HFFc6 (cell line): Measurements from ENCODE around the gene RAI1. TPM values are rescaled to one million over a fixed set of nuclear protein-coding genes. Genes with fewer than 3 reads are reported as not detected.
A peak's percentile ranks its signal among the peaks of the same experiment; 100 is the strongest.

Experiments
- DNase-seq: peaks from one replicate; pipeline ENCODE4 v3.0.0-alpha.2; 2018
- H3K27ac Mint-ChIP-seq: 2 replicates; pipeline ENCODE4 v1.8.0; 2020; ENCODE audit warnings: mild to moderate bottlenecking, mixed read lengths
- H3K27me3 Mint-ChIP-seq: 2 replicates; pipeline ENCODE4 v1.8.0; 2021; ENCODE audit warnings: mild to moderate bottlenecking, moderate library complexity, mixed read lengths; ENCODE audit not compliant: insufficient read depth
- H3K36me3 Mint-ChIP-seq: 2 replicates; pipeline ENCODE4 v1.8.0; 2021; ENCODE audit warnings: low read depth, mixed read lengths
- H3K4me1 Mint-ChIP-seq: 2 replicates; pipeline ENCODE4 v1.8.0; 2020; ENCODE audit warnings: low read depth, mixed read lengths
- H3K4me3 Mint-ChIP-seq: 2 replicates; pipeline ENCODE4 v1.8.0; 2020; ENCODE audit warnings: mild to moderate bottlenecking, moderate library complexity, mixed read lengths
- H3K9me3 Mint-ChIP-seq: 2 replicates; pipeline ENCODE4 v1.8.0; 2020; ENCODE audit warnings: mild to moderate bottlenecking, mixed read lengths
- total RNA-seq, 6 experiments: library from RNA; stranded (reverse); fragmentation: NEBNext Ultra II Directional; extraction: Animal tissue kit (Norgen Biotek cat#: 25700); gene quantifications; 2 replicates in 1 of 6; 3 replicates in 5 of 6; pipeline ENCODE4 v1.2.3, GENCODE V29; 2021
- TF ChIP-seq, protein P1 (sequence below): fragments of 200-600 bp; sonication (generic); IDR thresholded peaks from 2 replicates; pipeline ENCODE4 v1.5.0; 2021; ENCODE audit warnings: antibody characterized with exemption, mild to moderate bottlenecking

The RAI1 gene
- total RNA-seq, 6 experiments from 2014 or later, result 26.9 to 29.3 (median 29.0) TPM

DNA sequence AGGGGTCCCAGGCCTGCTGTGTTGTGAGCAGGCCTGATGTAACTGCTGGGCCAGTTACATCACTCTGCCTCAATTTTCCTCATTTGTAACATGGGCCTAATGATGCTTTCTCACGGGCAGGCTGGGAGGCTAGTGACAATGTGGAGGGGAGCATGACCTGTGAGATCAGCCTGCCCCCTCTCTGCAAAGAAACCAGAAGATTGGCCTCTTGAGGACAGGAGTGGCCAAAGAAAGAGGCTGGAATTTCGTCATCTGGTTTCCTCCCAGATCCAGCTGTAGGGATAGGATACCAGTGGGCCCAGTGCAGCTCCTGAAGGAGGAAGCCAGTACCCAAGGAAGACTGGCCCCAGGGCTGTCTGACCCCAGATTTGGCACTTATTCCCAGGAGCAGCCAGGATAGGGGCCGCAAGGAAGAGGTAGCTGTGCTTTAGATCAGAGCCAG, 156.1 kb downstream of the RAI1 start:
- no peaks in the 10 kb centered on the region for H3K9me3 Mint-ChIP-seq
- H3K4me1 Mint-ChIP-seq, result peaks cover 69% of the 10 kb centered on the region
- peaks cover 5% of the 10 kb centered on the region for H3K36me3 Mint-ChIP-seq
- H3K27me3 Mint-ChIP-seq, result peaks cover 14% of the 10 kb centered on the region
- DNase-seq, result peak; percentile 63
- H3K27ac Mint-ChIP-seq, result peak overlapping the region; percentile 97
- H3K4me3 Mint-ChIP-seq, result peak overlapping the region; percentile 90
- TF ChIP-seq, protein P1, sequence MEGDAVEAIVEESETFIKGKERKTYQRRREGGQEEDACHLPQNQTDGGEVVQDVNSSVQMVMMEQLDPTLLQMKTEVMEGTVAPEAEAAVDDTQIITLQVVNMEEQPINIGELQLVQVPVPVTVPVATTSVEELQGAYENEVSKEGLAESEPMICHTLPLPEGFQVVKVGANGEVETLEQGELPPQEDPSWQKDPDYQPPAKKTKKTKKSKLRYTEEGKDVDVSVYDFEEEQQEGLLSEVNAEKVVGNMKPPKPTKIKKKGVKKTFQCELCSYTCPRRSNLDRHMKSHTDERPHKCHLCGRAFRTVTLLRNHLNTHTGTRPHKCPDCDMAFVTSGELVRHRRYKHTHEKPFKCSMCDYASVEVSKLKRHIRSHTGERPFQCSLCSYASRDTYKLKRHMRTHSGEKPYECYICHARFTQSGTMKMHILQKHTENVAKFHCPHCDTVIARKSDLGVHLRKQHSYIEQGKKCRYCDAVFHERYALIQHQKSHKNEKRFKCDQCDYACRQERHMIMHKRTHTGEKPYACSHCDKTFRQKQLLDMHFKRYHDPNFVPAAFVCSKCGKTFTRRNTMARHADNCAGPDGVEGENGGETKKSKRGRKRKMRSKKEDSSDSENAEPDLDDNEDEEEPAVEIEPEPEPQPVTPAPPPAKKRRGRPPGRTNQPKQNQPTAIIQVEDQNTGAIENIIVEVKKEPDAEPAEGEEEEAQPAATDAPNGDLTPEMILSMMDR, result peak; percentile 24; the same call in 1 of the 2 replicates

- Mint-ChIP-seq H3K4me3 (peak overlapping the region; percentile 90; the same call in 1 of the 2 replicates), H3K9me3 (no peaks in the 10 kb centered on the region), H3K27ac (peak overlapping the region; percentile 97), H3K36me3 (peaks cover 5% of the 10 kb centered on the region), H3K27me3 (peaks cover 14% of the 10 kb centered on the region), H3K4me1 (peaks cover 67% of the 10 kb centered on the region)
- DNase-seq, result peak; percentile 19
- TF ChIP-seq, protein P1, result no peak
These were observed 157.0 kb downstream of the RAI1 start for GRCh38 chr17:17837966-17838962.

DNA sequence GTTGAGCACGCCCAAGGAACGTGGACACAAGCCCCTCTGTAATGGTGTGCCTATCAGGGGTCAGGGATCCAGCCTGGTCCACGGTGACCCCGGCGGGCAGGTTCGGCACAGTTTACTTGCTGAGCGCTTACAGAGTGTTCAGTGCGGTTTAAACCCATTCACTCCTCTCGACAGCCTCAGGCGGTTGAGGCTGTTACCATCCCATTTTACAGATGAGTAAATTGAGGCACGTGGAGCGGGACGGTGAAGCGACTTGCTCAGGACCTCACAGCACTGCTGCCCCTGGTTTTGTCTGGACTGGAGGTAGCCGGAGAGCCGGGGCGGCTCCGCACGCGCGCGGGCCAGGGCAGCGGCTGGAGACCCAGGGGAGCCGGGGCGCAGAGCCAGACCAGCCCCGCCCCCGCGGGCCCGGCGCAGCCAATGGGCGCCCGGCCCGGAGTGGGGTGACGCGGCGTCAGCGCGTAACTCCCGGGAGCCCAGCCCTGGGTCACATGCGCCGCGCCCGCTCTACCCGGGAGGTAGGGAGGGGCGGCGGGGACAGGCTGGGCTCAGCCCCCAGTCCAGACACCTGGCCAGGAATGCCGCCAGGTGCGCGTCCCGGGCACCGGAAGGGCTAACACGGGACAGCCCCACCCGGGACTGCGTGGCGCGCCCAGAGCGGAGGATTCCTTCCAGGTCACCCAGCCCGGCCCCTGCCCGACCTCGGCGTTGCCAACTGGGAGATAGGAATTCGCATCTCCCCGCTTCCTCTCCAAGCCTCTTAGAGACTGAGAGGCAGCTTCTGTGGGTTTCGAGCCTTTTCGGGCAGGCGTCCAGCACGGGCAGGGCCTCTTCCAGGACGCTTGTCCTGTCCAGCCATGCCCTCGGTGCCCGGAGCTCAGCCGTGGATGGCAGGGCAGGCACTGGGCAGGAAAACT, 158.8 kb downstream of the RAI1 start:
- Mint-ChIP-seq H3K36me3 (peaks cover 5% of the 10 kb centered on the region), H3K4me1 (peaks cover 52% of the 10 kb centered on the region), H3K9me3 (no peaks in the 10 kb centered on the region), H3K4me3 (peak overlapping the region; percentile 70), H3K27ac (peak overlapping the region; percentile 97), H3K27me3 (peaks cover 11% of the 10 kb centered on the region)
- TF ChIP-seq, protein P1, result no peak
- DNase-seq, result peak; percentile 90

GRCh38 chr17:17840751-17841591, 159.7 kb downstream of the RAI1 start:
- Mint-ChIP-seq H3K4me1 (peaks cover 42% of the 10 kb centered on the region), H3K9me3 (no peaks in the 10 kb centered on the region), H3K27ac (peak overlapping the region; percentile 87), H3K27me3 (peaks cover 11% of the 10 kb centered on the region), H3K36me3 (peaks cover under 1% of the 10 kb centered on the region), H3K4me3 (peak overlapping the region; percentile 70)
- no peak for DNase-seq
- TF ChIP-seq, protein P1, result no peak
